Esophagus (tissue), 2 donors: ENCODE measurements around the gene HOXD13. TPM values are rescaled to one million over a fixed set of nuclear protein-coding genes. Genes with fewer than 3 reads are reported as not detected.

Experiments used
- H3K27ac ChIP-seq, 2 donors: one replicate each; pipeline ENCODE4 v1.5.1; 2013; ENCODE audit warnings: low read depth in 2 of 2, mild to moderate bottlenecking in 2 of 2, inconsistent platforms in 1 of 2, low read length in 1 of 2, moderate library complexity in 1 of 2
- H3K27me3 ChIP-seq, 2 donors: one replicate each; pipeline ENCODE4 v1.6.1; 2013; ENCODE audit warnings: low read length in 2 of 2, control low read depth in 1 of 2, mild to moderate bottlenecking in 1 of 2; ENCODE audit not compliant: insufficient read depth in 2 of 2, control insufficient read depth in 1 of 2
- H3K36me3 ChIP-seq, 2 donors: one replicate each; pipeline ENCODE4 v1.6.1; 2013; ENCODE audit warnings: low read length in 1 of 2; ENCODE audit not compliant: control insufficient read depth in 2 of 2, insufficient read depth in 2 of 2
- H3K4me1 ChIP-seq, 2 donors: one replicate each; pipeline ENCODE4 v1.6.1; 2013; ENCODE audit warnings: low read length in 1 of 2; ENCODE audit not compliant: control insufficient read depth in 2 of 2, insufficient read depth in 2 of 2
- H3K4me3 ChIP-seq, 2 donors: one replicate each; pipeline ENCODE4 v1.5.1; 2013; ENCODE audit warnings: low read length in 2 of 2, mild to moderate bottlenecking in 2 of 2, low read depth in 1 of 2, moderate library complexity in 1 of 2
- H3K9me3 ChIP-seq, 2 donors: one replicate each; pipeline ENCODE4 v1.6.1; 2013; ENCODE audit warnings: mild to moderate bottlenecking in 2 of 2, low read depth in 1 of 2, low read length in 1 of 2, moderate library complexity in 1 of 2; ENCODE audit not compliant: control insufficient read depth in 2 of 2, insufficient read depth in 1 of 2
- WGBS, 2 donors: extraction: QIAGEN DNeasy Blood & Tissue Kit; methylation state at CpG; one replicate each; pipeline ENCODE4 v1.1.7; 2013; 5-methylcytosine and 5-hydroxymethylcytosine counted together
- polyA plus RNA-seq, 2 donors: library from polyadenylated mRNA; stranded (reverse); fragments of 200-250 nt; gene quantifications; one replicate each; pipeline ENCODE4 v1.2.3, GENCODE V29; 2013
- donor health status: healthy with polysubstance abuse.
- donor health status: Bipolar disorder and iron deficiency.

Gene HOXD13
- polyA plus RNA-seq, 2 donors: not detected

DNA sequence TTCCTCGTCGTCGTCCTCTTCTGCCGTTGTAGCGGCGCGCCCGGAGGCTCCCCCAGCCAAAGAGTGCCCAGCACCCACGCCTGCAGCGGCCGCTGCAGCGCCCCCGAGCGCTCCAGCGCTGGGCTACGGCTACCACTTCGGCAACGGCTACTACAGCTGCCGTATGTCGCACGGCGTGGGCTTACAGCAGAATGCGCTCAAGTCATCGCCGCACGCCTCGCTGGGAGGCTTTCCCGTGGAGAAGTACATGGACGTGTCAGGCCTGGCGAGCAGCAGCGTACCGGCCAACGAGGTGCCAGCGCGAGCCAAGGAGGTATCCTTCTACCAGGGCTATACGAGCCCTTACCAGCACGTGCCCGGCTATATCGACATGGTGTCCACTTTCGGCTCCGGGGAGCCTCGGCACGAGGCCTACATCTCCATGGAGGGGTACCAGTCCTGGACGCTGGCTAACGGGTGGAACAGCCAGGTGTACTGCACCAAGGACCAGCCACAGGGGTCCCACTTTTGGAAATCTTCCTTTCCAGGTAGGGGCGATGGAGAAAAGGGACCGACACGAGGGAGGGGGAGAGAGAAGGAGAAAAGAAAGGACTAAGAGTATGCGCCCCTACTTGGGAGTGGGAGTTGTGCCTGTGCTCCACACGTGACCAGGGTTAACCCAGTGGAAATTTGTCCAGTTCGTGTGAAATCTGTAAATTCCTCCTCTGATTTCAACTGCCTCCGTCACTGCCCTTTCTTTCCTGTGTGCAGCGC lies 800 bp downstream of the HOXD13 start:
- Histone ChIP-seq H3K4me3 (peak overlapping the region; percentile 25 to 42), H3K4me1 (peaks cover 8 to 9% of the 10 kb centered on the region in 2 donors)
- 3 to 6% methylated on average over 51 to 53 of the region's 53 CpGs for WGBS, 2 donors

DNA sequence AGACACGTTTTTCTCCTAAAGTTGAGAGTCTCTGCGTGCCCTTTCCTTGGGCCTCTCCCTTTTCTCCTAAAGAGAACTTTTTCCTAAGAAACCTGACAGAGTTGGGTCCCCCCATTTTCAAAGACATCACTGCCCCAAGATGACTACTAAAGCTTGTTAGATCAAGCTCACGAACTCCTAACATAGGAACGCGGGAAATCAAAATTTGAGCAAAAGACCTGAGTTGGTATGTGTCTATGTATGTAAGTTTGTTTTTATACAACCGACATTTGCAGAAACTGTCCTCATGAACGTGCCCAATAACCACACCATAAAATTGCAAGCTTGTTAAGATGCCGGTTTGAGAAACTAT lies 1.4 kb downstream of the HOXD13 start:
- Histone ChIP-seq H3K4me1 (peaks cover 8 to 11% of the 10 kb centered on the region in 2 donors), H3K27me3 (peaks cover 0 to 54% of the 10 kb centered on the region in 2 donors), H3K27ac (no peak overlapping the region), H3K36me3 (no peaks in the 10 kb centered on the region), H3K9me3 (peaks cover 0 to 9% of the 10 kb centered on the region in 2 donors), H3K4me3 (no peak overlapping the region)
- 10 to 13% methylated on average over 8 of the region's 8 CpGs for WGBS, 2 donors

More for the DNA sequence above, 800 bp downstream of the HOXD13 start:
- Histone ChIP-seq H3K27me3 (peaks cover 0 to 48% of the 10 kb centered on the region in 2 donors), H3K27ac (no peak overlapping the region), H3K9me3 (peaks cover 0 to 9% of the 10 kb centered on the region in 2 donors), H3K36me3 (no peaks in the 10 kb centered on the region)

DNA sequence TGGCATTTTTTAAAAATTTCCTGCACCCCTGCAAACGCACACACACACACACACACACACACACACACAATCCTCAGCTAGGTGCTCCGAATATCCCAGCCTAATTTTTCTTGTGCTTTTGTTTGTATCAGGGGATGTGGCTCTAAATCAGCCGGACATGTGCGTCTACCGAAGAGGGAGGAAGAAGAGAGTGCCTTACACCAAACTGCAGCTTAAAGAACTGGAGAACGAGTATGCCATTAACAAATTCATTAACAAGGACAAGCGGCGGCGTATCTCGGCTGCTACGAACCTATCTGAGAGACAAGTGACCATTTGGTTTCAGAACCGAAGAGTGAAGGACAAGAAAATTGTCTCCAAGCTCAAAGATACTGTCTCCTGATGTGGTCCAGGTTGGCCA lies 1.8 kb downstream of the HOXD13 start:
- Histone ChIP-seq H3K4me1 (peaks cover 8 to 11% of the 10 kb centered on the region in 2 donors), H3K9me3 (peaks cover 0 to 9% of the 10 kb centered on the region in 2 donors), H3K27me3 (peaks cover 0 to 56% of the 10 kb centered on the region in 2 donors), H3K27ac (no peak overlapping the region), H3K36me3 (no peaks in the 10 kb centered on the region), H3K4me3 (no peak overlapping the region)
- WGBS, 2 donors: 7 to 12% methylated on average over 12 of the region's 12 CpGs

DNA sequence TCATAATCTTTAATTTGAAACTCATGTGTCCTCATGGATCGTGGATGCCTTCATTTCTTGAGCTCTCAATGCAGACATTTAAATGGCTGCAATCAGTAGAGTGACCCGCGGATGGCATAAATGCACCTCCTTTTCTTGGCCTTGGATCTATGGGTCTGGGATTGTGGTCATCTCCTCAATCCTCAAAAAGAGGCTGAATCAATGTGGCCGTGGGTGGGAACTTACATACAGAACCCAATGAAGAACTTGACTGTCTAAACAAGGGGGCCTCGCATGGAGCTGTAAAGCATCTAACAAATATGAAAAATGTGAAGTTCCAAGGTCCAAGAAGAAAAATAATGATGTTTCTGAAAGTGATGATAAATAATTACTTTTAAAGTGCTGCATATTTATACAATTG lies 2.9 kb downstream of the HOXD13 start:
- Histone ChIP-seq H3K4me1 (peaks cover 8 to 11% of the 10 kb centered on the region in 2 donors), H3K4me3 (no peak overlapping the region), H3K36me3 (no peaks in the 10 kb centered on the region), H3K27me3 (peaks cover 9 to 62% of the 10 kb centered on the region in 2 donors), H3K27ac (no peak overlapping the region), H3K9me3 (peaks cover 0 to 19% of the 10 kb centered on the region in 2 donors)
- WGBS, 2 donors: 16 to 24% methylated on average over 5 of the region's 5 CpGs

DNA sequence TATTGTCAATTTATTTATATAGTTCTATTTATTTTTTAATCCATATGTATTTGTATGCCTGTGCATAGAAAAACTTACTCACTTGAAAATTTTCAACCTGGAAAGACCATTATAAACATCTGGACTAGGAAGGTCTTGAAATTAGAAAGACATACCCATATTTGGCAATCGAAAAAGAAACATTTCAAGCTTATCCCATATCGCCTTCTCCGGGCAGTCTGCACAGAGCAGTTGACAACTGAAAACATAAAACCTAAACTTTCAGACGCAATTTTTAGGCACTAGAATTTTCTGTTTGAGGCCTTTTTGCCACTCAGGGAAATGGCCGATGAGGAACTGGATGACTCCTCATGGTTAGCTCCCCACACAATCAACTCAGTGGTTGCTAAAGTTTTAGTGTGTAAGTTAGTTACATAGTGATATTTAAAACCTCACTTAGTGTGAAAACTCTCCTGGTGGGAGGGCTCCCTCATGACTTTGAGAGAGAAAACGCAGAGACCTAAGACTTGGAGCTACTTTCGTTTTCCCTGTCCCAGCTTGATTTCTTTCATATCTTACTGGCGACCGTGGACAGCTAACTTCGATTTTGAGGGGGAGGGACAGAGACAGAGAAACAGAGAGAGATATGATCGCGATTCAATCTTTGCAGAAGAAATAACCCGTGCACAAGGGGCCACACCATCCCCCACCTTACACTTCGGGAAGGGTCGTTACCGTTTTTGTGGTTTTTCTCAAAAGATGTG lies 3.9 kb downstream of the HOXD13 start:
- WGBS, 2 donors: 11 to 13% methylated on average over 16 of the region's 16 CpGs
- Histone ChIP-seq H3K9me3 (peaks cover 0 to 21% of the 10 kb centered on the region in 2 donors), H3K36me3 (no peaks in the 10 kb centered on the region), H3K4me3 (peak overlapping the region in 1 of 2 donors; percentile 26), H3K4me1 (peaks cover 8 to 11% of the 10 kb centered on the region in 2 donors), H3K27ac (no peak overlapping the region), H3K27me3 (peaks cover 15 to 62% of the 10 kb centered on the region in 2 donors)

DNA sequence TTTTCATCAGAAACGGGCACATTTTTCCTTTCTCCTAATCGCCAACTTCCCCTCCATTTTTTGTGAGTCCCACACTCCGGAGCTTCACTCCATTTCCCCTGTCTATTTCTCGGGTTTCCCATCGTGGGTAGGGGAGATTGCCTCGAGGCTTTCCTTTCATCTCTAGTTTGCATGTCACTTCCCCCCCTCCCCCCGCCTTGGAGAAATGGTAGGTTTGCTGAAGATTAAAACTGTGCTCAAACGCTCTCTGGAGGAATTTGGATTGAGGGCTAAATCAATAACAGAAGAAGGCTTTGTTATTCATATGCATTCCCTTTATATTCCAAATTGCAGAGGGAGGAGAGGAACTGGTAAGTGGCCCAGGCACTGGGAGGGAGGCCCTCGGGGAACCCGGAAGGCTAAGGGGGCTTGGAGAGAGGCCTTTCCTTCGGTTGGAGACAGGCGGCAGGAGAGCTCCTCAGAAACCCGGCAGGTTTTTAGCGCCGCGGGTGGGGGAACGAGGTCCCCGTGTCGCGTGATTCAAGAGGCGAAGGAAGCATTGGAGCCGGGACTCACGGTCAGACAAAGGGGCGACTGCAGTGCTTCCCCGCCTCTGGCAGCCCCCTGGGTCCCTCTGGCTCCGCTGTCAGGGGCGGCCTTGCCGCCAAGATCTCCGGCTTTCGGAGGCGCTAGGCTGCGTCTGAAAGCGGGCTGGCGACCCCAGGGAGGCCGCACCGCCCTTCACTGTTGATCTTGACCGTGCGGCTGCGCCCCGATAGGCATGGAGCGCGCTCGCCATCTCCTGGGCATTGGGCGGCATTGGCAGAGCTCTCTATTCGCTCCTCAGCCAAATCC lies 4.7 kb downstream of the HOXD13 start:
- Histone ChIP-seq H3K4me1 (peaks cover 6 to 11% of the 10 kb centered on the region in 2 donors), H3K27ac (no peak overlapping the region), H3K27me3 (peaks cover 20 to 55% of the 10 kb centered on the region in 2 donors), H3K4me3 (peak overlapping the region; percentile 16 to 26), H3K36me3 (no peaks in the 10 kb centered on the region), H3K9me3 (peaks cover 0 to 18% of the 10 kb centered on the region in 2 donors)
- 3 to 4% methylated on average over 37 to 45 of the region's 45 CpGs for WGBS, 2 donors

DNA sequence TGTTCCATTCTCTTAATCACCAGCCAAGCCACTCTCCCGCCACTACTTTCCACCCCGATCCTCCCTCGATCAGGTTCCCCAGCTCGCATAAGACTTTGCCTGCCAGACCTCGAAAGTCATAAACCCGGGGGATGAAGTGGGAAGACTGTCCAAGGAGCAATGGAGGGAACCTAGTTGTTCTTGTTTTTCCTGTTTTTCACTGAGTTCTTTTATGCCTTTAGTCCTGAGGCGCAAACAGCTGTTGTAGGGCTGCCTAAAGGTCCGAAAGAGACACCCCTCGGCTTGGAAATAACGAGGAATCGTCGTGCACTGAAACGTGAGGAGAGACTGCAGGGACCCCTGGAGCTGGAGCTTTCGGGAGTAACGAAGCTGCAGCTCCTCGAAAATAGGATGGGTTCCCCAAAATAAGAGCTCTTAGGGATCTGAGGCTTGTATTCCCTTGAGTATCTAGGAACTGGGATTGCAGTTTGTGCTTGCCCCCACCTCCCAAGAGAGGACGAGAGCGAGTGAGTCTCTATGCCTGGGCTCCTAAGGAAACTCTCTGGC lies 5.4 kb downstream of the HOXD13 start:
- Histone ChIP-seq H3K4me3 (peak overlapping the region in 1 of 2 donors; percentile 26), H3K27ac (no peak overlapping the region), H3K4me1 (peaks cover 6 to 11% of the 10 kb centered on the region in 2 donors), H3K9me3 (peaks cover 0 to 18% of the 10 kb centered on the region in 2 donors), H3K27me3 (peaks cover 24 to 54% of the 10 kb centered on the region in 2 donors), H3K36me3 (no peaks in the 10 kb centered on the region)
- 4% methylated on average over 18 of the region's 18 CpGs for WGBS, 2 donors

DNA sequence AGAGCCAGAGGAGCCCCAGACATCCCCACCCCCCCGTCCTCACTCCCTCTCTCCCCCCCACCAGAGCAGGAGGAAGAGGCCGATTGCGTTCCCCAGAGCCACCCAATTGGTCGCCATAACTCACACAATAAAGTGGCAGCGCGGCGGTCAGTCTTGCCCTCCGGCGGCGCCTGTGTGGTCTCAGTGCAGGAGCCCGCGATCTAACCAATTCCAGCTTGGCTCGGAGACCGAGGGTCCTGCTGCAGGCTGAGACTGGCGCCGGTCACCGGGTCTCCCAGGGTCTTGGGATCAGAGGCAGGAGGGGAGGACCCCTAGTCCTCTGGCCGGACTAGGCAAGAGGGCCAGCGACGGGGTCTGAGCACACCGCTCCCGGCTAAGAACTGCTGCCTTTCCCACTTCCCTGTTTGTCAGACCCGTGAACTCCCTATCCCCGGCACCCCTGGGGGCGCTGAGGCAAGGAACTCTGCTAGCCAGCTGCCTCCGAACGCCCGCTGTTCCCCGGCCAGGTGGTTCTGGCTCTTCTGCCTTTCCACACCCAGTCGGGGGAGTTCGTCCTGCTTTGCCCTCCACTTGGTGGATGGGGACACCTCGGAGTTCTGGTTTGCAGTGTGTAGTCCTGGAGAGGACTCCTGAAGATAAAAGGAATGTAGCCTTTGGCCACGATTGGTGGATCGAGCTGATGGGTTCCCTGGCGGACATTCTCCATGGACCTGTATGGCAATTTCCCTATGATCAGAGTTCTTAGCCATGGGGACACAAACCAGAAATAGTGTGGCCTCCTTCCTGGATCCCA lies 6.0 kb downstream of the HOXD13 start:
- H3K9me3 ChIP-seq: peaks cover 0 to 17% of the 10 kb centered on the region in 2 donors
- H3K4me3 ChIP-seq: no peak overlapping the region
- 5 to 7% methylated on average over 34 to 35 of the region's 35 CpGs for WGBS, 2 donors
- H3K27ac ChIP-seq: no peak overlapping the region
- peaks cover 0 to 5% of the 10 kb centered on the region in 2 donors for H3K4me1 ChIP-seq
- no peaks in the 10 kb centered on the region for H3K36me3 ChIP-seq
- peaks cover 24 to 53% of the 10 kb centered on the region in 2 donors for H3K27me3 ChIP-seq
